ENCODE measurements around the gene SLC25A42. TPM values are rescaled to one million over a fixed set of nuclear protein-coding genes. Genes with fewer than 3 reads are reported as not detected.
A peak's percentile ranks its signal among the peaks of the same experiment; 100 is the strongest.

SLC25A42 gene
- total and polyA plus RNA-seq, 2 of the 13 experiments (the other 11 are each of a cell fraction or from before 2014, with no cell fraction given) = 12.8 to 18.3 TPM

DNA sequence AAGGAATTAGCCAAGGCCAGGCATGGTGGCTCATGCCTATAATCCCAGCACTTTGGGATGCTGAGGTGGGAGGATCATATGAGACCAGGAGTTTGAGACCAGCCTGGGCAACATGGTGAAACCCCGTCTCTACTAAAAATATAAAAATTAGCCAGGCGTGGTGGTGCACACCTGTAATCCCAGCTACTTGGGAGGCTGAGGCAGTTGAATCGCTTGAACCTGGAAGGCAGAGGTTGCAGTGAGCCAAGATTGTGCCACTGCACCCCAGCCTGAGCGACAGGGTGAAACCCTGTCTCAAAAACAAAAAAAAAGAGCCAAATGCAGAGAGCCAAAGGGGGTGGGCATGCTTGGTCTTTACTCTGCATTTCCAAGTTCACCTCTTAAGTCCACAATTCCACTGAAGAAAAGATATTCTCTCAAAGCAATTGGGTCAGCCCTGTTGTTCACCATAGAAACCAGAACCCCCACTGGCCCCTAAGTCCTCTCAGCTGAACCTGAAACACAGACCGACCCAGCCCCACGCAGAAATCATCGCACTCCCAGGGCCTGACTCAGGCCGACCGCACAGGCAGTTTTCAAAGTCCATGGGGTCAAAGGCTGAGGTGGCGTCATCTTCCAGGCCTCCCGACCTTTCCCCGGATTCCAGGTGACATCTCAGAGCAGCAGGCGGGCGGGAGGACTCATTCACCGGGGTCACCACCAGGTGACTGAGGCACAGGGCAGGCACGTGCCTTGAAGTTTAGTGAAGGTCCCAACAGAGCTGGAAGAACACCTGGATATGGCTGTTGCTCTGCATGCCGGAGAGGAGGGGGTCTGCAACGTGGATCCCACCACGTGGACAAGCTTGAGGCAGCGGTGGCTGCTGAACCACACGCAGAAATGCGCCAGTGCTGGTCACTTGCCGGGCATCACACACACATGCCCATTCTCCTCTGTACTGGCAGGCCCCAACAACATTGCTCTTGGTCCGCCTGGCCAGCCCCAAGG lies 33.1 kb downstream of the SLC25A42 start (continued):
- TF ChIP-seq, protein P1, sequence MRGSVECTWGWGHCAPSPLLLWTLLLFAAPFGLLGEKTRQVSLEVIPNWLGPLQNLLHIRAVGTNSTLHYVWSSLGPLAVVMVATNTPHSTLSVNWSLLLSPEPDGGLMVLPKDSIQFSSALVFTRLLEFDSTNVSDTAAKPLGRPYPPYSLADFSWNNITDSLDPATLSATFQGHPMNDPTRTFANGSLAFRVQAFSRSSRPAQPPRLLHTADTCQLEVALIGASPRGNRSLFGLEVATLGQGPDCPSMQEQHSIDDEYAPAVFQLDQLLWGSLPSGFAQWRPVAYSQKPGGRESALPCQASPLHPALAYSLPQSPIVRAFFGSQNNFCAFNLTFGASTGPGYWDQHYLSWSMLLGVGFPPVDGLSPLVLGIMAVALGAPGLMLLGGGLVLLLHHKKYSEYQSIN (CRISPR knock-in tag; IDR thresholded peaks at IDR 0.05; ENCODE audit: borderline replicate concordance) = no peak; the same call in 1 of the 2 replicates
- TF ChIP-seq, protein P2, sequence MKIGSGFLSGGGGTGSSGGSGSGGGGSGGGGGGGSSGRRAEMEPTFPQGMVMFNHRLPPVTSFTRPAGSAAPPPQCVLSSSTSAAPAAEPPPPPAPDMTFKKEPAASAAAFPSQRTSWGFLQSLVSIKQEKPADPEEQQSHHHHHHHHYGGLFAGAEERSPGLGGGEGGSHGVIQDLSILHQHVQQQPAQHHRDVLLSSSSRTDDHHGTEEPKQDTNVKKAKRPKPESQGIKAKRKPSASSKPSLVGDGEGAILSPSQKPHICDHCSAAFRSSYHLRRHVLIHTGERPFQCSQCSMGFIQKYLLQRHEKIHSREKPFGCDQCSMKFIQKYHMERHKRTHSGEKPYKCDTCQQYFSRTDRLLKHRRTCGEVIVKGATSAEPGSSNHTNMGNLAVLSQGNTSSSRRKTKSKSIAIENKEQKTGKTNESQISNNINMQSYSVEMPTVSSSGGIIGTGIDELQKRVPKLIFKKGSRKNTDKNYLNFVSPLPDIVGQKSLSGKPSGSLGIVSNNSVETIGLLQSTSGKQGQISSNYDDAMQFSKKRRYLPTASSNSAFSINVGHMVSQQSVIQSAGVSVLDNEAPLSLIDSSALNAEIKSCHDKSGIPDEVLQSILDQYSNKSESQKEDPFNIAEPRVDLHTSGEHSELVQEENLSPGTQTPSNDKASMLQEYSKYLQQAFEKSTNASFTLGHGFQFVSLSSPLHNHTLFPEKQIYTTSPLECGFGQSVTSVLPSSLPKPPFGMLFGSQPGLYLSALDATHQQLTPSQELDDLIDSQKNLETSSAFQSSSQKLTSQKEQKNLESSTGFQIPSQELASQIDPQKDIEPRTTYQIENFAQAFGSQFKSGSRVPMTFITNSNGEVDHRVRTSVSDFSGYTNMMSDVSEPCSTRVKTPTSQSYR (CRISPR knock-in tag; IDR thresholded peaks at IDR 0.05; ENCODE audit: borderline replicate concordance) = peak; percentile 49
- peak; percentile 12; the same call in 1 of the 2 replicates for TF ChIP-seq ZNF12 (CRISPR knock-in tag; IDR thresholded peaks at IDR 0.05)
- TF ChIP-seq, protein P3, sequence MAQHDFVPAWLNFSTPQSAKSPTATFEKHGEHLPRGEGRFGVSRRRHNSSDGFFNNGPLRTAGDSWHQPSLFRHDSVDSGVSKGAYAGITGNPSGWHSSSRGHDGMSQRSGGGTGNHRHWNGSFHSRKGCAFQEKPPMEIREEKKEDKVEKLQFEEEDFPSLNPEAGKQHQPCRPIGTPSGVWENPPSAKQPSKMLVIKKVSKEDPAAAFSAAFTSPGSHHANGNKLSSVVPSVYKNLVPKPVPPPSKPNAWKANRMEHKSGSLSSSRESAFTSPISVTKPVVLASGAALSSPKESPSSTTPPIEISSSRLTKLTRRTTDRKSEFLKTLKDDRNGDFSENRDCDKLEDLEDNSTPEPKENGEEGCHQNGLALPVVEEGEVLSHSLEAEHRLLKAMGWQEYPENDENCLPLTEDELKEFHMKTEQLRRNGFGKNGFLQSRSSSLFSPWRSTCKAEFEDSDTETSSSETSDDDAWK (CRISPR knock-in tag; IDR thresholded peaks at IDR 0.05) = no peak
- peak; percentile 71; the same call in 1 of the 2 replicates for TF ChIP-seq GATA4 (IDR thresholded peaks at IDR 0.05; ENCODE audit: borderline replicate concordance, low read depth)
- TF ChIP-seq MTA1 (CRISPR knock-in tag; IDR thresholded peaks at IDR 0.05; ENCODE audit: borderline replicate concordance) = peak; percentile 98
- TF ChIP-seq NR2F1 (CRISPR knock-in tag; IDR thresholded peaks at IDR 0.05) = peak; percentile 96
- no peak for TF ChIP-seq ZNF10 (CRISPR knock-in tag; IDR thresholded peaks at IDR 0.05; ENCODE audit: borderline replicate concordance, low read depth)
- TF ChIP-seq BRCA1 (CRISPR knock-in tag; IDR thresholded peaks at IDR 0.05) = no peak
- TF ChIP-seq, protein P4, sequence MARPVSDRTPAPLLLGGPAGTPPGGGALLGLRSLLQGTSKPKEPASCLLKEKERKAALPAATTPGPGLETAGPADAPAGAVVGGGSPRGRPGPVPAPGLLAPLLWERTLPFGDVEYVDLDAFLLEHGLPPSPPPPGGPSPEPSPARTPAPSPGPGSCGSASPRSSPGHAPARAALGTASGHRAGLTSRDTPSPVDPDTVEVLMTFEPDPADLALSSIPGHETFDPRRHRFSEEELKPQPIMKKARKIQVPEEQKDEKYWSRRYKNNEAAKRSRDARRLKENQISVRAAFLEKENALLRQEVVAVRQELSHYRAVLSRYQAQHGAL (CRISPR knock-in tag; IDR thresholded peaks at IDR 0.05; ENCODE audit: not compliant biosample characterization) = no peak
- TF ChIP-seq RXRA (CRISPR knock-in tag; IDR thresholded peaks at IDR 0.05) = peak; percentile 100
- peak; percentile 47; the same call in 1 of the 2 replicates for TF ChIP-seq ZNF317 (CRISPR knock-in tag; IDR thresholded peaks at IDR 0.05)
- TF ChIP-seq, protein P5, sequence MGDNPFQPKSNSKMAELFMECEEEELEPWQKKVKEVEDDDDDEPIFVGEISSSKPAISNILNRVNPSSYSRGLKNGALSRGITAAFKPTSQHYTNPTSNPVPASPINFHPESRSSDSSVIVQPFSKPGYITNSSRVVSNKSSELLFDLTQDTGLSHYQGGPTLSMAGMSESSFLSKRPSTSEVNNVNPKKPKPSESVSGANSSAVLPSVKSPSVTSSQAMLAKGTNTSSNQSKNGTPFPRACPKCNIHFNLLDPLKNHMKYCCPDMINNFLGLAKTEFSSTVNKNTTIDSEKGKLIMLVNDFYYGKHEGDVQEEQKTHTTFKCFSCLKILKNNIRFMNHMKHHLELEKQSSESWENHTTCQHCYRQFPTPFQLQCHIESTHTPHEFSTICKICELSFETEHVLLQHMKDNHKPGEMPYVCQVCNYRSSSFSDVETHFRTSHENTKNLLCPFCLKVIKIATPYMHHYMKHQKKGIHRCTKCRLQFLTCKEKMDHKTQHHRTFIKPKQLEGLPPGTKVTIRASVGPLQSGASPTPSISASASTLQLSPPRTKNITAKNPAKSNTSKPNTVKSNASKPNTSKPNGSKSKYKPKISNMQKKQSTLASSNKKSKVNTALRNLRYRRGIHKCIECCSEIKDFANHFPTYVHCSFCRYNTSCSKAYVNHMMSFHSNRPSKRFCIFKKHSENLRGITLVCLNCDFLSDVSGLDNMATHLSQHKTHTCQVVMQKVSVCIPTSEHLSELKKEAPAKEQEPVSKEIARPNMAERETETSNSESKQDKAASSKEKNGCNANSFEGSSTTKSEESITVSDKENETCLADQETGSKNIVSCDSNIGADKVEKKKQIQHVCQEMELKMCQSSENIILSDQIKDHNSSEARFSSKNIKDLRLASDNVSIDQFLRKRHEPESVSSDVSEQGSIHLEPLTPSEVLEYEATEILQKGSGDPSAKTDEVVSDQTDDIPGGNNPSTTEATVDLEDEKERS (CRISPR knock-in tag; IDR thresholded peaks at IDR 0.05) = peak; percentile 75
- TF ChIP-seq KDM5A (IDR thresholded peaks at IDR 0.05; ENCODE audit: borderline replicate concordance, low read length) = no peak
- TF ChIP-seq, protein P6, sequence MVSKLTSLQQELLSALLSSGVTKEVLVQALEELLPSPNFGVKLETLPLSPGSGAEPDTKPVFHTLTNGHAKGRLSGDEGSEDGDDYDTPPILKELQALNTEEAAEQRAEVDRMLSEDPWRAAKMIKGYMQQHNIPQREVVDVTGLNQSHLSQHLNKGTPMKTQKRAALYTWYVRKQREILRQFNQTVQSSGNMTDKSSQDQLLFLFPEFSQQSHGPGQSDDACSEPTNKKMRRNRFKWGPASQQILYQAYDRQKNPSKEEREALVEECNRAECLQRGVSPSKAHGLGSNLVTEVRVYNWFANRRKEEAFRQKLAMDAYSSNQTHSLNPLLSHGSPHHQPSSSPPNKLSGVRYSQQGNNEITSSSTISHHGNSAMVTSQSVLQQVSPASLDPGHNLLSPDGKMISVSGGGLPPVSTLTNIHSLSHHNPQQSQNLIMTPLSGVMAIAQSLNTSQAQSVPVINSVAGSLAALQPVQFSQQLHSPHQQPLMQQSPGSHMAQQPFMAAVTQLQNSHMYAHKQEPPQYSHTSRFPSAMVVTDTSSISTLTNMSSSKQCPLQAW (CRISPR knock-in tag; IDR thresholded peaks at IDR 0.05) = peak; percentile 95

All from HepG2 (cell line).